Measurements from ENCODE around the gene SMIM21.

- TF ChIP-seq CTCF (IDR thresholded peaks at IDR 0.05), result no peak
- no peak for TF ChIP-seq POLR2A (IDR thresholded peaks at IDR 0.05)
Observed at GRCh38 chr18:75439348-75439747, 11.8 kb upstream of the SMIM21 start.
